Stimulated activated CD4-positive, alpha-beta T cell treated with anti-CD3 and anti-CD28 coated beads, TNF-alpha, amount 100 ng/mL, for 1 hour (primary cell): Measurements from ENCODE around the gene PLXNA2.

ENCODE experiments used
- DNase-seq, 3 donors: peaks; one replicate each; pipeline ENCODE4 v3.0.0-alpha.2; 2020; ENCODE audit warnings: low read depth in 3 of 3, low spot score in 1 of 3

Gene PLXNA2

GRCh38 chr1:208182880-208183645 is 61.1 kb downstream of the PLXNA2 start:
- DNase-seq: no peak

GRCh38 chr1:208181364-208181763 is 62.8 kb downstream of the PLXNA2 start:
- DNase-seq: no peak

GRCh38 chr1:208180421-208180820 is 63.8 kb downstream of the PLXNA2 start:
- DNase-seq: no peak

GRCh38 chr1:208179961-208180409 is 64.2 kb downstream of the PLXNA2 start:
- DNase-seq: no peak

GRCh38 chr1:208179263-208179816 is 64.8 kb downstream of the PLXNA2 start:
- DNase-seq: no peak

GRCh38 chr1:208178091-208178529 is 66.1 kb downstream of the PLXNA2 start:
- no peak for DNase-seq

- no peak for DNase-seq
Measured at GRCh38 chr1:208177656-208178055, 66.5 kb downstream of the PLXNA2 start.

GRCh38 chr1:208176649-208177048 is 67.5 kb downstream of the PLXNA2 start:
- no peak for DNase-seq

- no peak for DNase-seq
Measured at GRCh38 chr1:208175508-208175895, 68.7 kb downstream of the PLXNA2 start.

GRCh38 chr1:208174731-208175507 is 69.3 kb downstream of the PLXNA2 start:
- DNase-seq: no peak

- no peak for DNase-seq
Measured at GRCh38 chr1:208174200-208174599, 70.0 kb downstream of the PLXNA2 start.

- no peak for DNase-seq
Measured at GRCh38 chr1:208173749-208174148, 70.4 kb downstream of the PLXNA2 start.

- no peak for DNase-seq
Measured at GRCh38 chr1:208172423-208173145, 71.6 kb downstream of the PLXNA2 start.

GRCh38 chr1:208171616-208172422 is 72.4 kb downstream of the PLXNA2 start:
- no peak for DNase-seq

- no peak for DNase-seq
Measured at GRCh38 chr1:208170252-208170651, 73.9 kb downstream of the PLXNA2 start.

- no peak for DNase-seq
Measured at GRCh38 chr1:208169081-208169879, 74.9 kb downstream of the PLXNA2 start.

GRCh38 chr1:208167261-208167869 is 76.8 kb downstream of the PLXNA2 start:
- no peak for DNase-seq

- DNase-seq: no peak
Measured at GRCh38 chr1:208166340-208167138, 77.6 kb downstream of the PLXNA2 start.
